Spleen (tissue), 13 donors: ENCODE data around the gene MAGEA9B. TPM values are rescaled to one million over a fixed set of nuclear protein-coding genes. Genes with fewer than 3 reads are reported as not detected.
"Not testable (repeated sequence)": the region's sequence is repeated elsewhere in the genome, so short reads cannot be mapped to it uniquely, and the experiment has no call there.

Experiments used
- DNase-seq: peaks from one replicate; pipeline ENCODE4 v3.0.0-alpha.2; 2020
- H3K27ac ChIP-seq, 8 donors: fragments of 200-600 bp; sonication (generic) in 7 of 8; 1 replicate in 4 of 8; 2 replicates in 4 of 8; pipeline versions ENCODE4 v1.5.0 to v1.8.0; 2016 to 2021; ENCODE audit warnings: inconsistent platforms in 4 of 8, mild to moderate bottlenecking in 4 of 8, moderate library complexity in 1 of 8
- H3K27me3 ChIP-seq, 7 donors: fragments of 200-600 bp; sonication (generic) in 6 of 7; replicated peaks in 1 of 7; 1 replicate in 4 of 7; 2 replicates in 3 of 7; pipeline versions ENCODE4 v1.5.0 to v1.8.0; 2016 to 2021; ENCODE audit warnings: inconsistent platforms in 3 of 7, mild to moderate bottlenecking in 1 of 7
- H3K36me3 ChIP-seq, 6 donors: fragments of 200-600 bp; sonication (generic) in 5 of 6; 1 replicate in 4 of 6; 2 replicates in 2 of 6; pipeline versions ENCODE4 v1.5.0 to v1.8.0; 2016 to 2021; ENCODE audit warnings: inconsistent platforms in 2 of 6
- H3K4me1 ChIP-seq, 6 donors: fragments of 200-600 bp; sonication (generic) in 5 of 6; 1 replicate in 3 of 6; 2 replicates in 3 of 6; pipeline versions ENCODE4 v1.5.0 to v1.8.0; 2016 to 2021; ENCODE audit warnings: inconsistent platforms in 3 of 6
- H3K4me3 ChIP-seq, 8 donors: fragments of 200-600 bp; sonication (generic) in 7 of 8; 1 replicate in 4 of 8; 2 replicates in 4 of 8; pipeline versions ENCODE4 v1.5.0 to v1.8.0; 2016 to 2021; ENCODE audit warnings: inconsistent platforms in 4 of 8, mild to moderate bottlenecking in 4 of 8, moderate library complexity in 2 of 8
- H3K9me3 ChIP-seq, 8 donors: fragments of 200-600 bp; sonication (generic) in 7 of 8; 1 replicate in 4 of 8; 2 replicates in 4 of 8; pipeline versions ENCODE4 v1.5.0 to v1.8.0; 2016 to 2021; ENCODE audit warnings: inconsistent platforms in 4 of 8
- CTCF ChIP-seq, 11 experiments: fragments of 200-600 bp in 7 of 11; fragments of 450-650 bp in 4 of 11; sonication (generic) in 4 of 11; IDR thresholded peaks in 8 of 11; conservative IDR thresholded peaks in 3 of 11; 1 replicate in 7 of 11; 2 replicates in 4 of 11; pipeline versions ENCODE4 v1.4.0 to v1.8.0; 2016 to 2021; ENCODE audit warnings: antibody characterized with exemption in 11 of 11, inconsistent platforms in 4 of 11, mild to moderate bottlenecking in 1 of 11
- POLR2A ChIP-seq, 3 donors: fragments of 450-650 bp; IDR thresholded peaks; one replicate each; pipeline ENCODE4 v1.5.1; 2017; ENCODE audit warnings: antibody characterized with exemption in 3 of 3, mild to moderate bottlenecking in 1 of 3
- POLR2AphosphoS5 ChIP-seq, 3 donors: sonication (generic); formaldehyde crosslinking; IDR thresholded peaks; one replicate each; pipeline ENCODE4 v1.5.1; 2017; ENCODE audit warnings: antibody characterized with exemption in 3 of 3
- WGBS, 5 donors: extraction: QIAGEN DNeasy Blood & Tissue Kit in 3 of 5; methylation state at CpG; one replicate each; pipeline versions ENCODE4 v1.1.5 to v1.1.7; 2013 to 2018; 5-methylcytosine and 5-hydroxymethylcytosine counted together
- intact Hi-C: fragments of 100-400 bp; cut with DNase I; formaldehyde crosslinking; loops from one replicate; pipeline ENCODE4 v1.15.0; 2023; ENCODE audit warnings: low total_unique reads
- long read RNA-seq, 2 donors: transcript quantifications; one replicate each; lab custom pipeline, GENCODE V29; 2026
- polyA plus RNA-seq, 3 donors: library from polyadenylated mRNA; stranded (reverse); fragments of 200-250 nt; gene quantifications; one replicate each; pipeline ENCODE4 v1.2.1, GENCODE V29; 2013
- total RNA-seq, 7 donors: library from RNA; depleted of rRNA in 3 of 7; stranded (reverse); fragments of >200 nt in 3 of 7; fragmentation: NEBNext Ultra II Directional in 4 of 7; extraction: Animal tissue kit (Norgen Biotek cat#: 25700) in 4 of 7; gene quantifications; one replicate each; pipeline versions ENCODE4 v1.1.0 to v1.2.1, GENCODE V29; 2016 to 2021
- donor health status: healthy with polysubstance abuse.
- donor health status: DM: no; HTN: no; CAD: no; lungs with moderate emphysema.
- donor health status: DM: no; HTN: no; CAD: no.
- donor health status: Bipolar disorder and iron deficiency.
- donor health status: healthy.
- donor health status: DM: no; HTN: no; CAD: no.
- donor health status: DM: yes; HTN: yes; CAD: no.

MAGEA9B gene, protein sequence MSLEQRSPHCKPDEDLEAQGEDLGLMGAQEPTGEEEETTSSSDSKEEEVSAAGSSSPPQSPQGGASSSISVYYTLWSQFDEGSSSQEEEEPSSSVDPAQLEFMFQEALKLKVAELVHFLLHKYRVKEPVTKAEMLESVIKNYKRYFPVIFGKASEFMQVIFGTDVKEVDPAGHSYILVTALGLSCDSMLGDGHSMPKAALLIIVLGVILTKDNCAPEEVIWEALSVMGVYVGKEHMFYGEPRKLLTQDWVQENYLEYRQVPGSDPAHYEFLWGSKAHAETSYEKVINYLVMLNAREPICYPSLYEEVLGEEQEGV
- total RNA-seq (not detected), polyA plus RNA-seq (under 1 TPM in 1 of 3 donors, not detected in 2; 0.06 TPM)
- long read RNA-seq, donor 1, result 0 reads
- long read RNA-seq, donor 2, result 0 reads

DNA sequence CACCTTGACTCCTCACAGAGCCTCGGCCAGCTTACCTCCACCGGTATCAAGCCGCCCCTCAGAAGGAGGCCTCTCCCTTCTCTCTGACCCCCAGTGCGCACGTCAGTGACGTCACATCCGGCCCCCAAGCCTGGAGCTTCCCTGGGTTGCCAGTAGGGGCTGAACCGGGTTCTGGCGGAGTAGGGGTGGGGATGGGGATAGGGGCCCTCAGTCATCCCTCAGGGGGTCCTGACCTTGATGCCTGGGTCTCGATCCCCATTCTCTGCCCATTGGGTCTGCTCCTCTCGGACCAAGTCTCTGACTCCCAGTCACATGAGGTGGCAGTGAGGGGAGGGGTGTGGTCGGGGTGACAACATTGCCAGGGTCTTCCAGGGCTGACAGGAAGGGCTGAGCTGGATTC, at the start of gene MAGEA9B:
Gene MAGEA9B (minus strand): TSS at position 101 of the 400 bp plus-strand sequence. CDS start 4,280 bp downstream, outside the sequence.
- H3K9me3 ChIP-seq, result not testable (repeated sequence)

DNA sequence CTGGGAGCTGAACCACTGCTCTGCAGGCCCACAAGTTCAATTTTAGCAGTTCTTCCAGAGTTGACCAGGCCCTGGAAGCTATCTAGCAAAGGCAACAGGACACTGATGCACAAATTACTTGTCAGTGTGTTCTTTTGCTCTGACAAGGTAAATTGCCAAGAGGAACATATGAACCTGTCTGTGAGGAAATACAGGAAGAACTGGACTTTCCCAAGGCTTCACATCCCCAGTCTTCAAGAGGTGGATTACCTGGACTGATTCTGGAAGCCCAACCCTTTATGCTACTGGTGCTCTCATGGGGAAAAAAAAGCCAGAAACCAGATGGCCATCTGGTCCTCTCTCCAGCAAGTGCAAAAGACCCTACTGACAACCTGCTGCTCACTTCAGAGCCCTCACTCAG, 46.3 kb upstream of the MAGEA9B start:
- intact Hi-C loops, result no loop called here
- H3K4me3 ChIP-seq, result no peak overlapping the region
- peaks cover 0 to 5% (median 0%) of the 10 kb centered on the region in 8 donors for H3K9me3 ChIP-seq

More for the DNA sequence above, at the start of gene MAGEA9B:
- H3K27ac ChIP-seq, H3K27me3 ChIP-seq, H3K4me3 ChIP-seq, H3K4me1 ChIP-seq, H3K36me3 ChIP-seq, intact Hi-C loops, DNase-seq: not testable (repeated sequence)
- no CpG with 5 or more reads among the region's 12 CpGs for WGBS, 5 donors

GRCh38 chrX:149631234-149632165, 44.2 kb upstream of the MAGEA9B start, which contains the start of gene TMEM185A:
Gene TMEM185A (minus strand): TSS chrX:149631792. CDS start chrX:149631580, 212 bp downstream.
- intact Hi-C loops, result no loop called here
- Histone ChIP-seq H3K27me3 (no peaks in the 10 kb centered on the region), H3K4me1 (peaks cover 0 to 39% (median 18%) of the 10 kb centered on the region in 6 donors), H3K9me3 (peaks cover 0 to under 1% (median 0%) of the 10 kb centered on the region in 8 donors), H3K36me3 (no peaks in the 10 kb centered on the region), H3K4me3 (peak within 1 kb of the TSS; percentile 50 to 84 (median 76)), H3K27ac (peak within 1 kb of the TSS in 7 of 8 donors; percentile 58 to 84 (median 80))
- peak; percentile 93 for DNase-seq
- TF ChIP-seq POLR2A (IDR thresholded peaks at IDR 0.05), result no peak
- no peak for TF ChIP-seq CTCF (IDR thresholded peaks at IDR 0.05 in 8 of 11, conservative IDR thresholded peaks at IDR 0.05 in 3 of 11)
- peak; percentile 80 to 83 (median 81) for TF ChIP-seq POLR2AphosphoS5 (IDR thresholded peaks at IDR 0.05)
- WGBS, 5 donors, result 0 to 45% (median 2%) methylated on average over 10 to 102 of the region's 102 CpGs

More for the DNA sequence above, 46.3 kb upstream of the MAGEA9B start:
- no peak overlapping the region for H3K27ac ChIP-seq
- TF ChIP-seq POLR2AphosphoS5 (IDR thresholded peaks at IDR 0.05), result no peak
- TF ChIP-seq POLR2A (IDR thresholded peaks at IDR 0.05), result no peak
- no peak for TF ChIP-seq CTCF (IDR thresholded peaks at IDR 0.05 in 8 of 11, conservative IDR thresholded peaks at IDR 0.05 in 3 of 11)
- no peaks in the 10 kb centered on the region for H3K27me3 ChIP-seq
- DNase-seq, result no peak
- H3K4me1 ChIP-seq, result peaks cover 0 to 31% (median 16%) of the 10 kb centered on the region in 6 donors
- H3K36me3 ChIP-seq, result no peaks in the 10 kb centered on the region

DNA sequence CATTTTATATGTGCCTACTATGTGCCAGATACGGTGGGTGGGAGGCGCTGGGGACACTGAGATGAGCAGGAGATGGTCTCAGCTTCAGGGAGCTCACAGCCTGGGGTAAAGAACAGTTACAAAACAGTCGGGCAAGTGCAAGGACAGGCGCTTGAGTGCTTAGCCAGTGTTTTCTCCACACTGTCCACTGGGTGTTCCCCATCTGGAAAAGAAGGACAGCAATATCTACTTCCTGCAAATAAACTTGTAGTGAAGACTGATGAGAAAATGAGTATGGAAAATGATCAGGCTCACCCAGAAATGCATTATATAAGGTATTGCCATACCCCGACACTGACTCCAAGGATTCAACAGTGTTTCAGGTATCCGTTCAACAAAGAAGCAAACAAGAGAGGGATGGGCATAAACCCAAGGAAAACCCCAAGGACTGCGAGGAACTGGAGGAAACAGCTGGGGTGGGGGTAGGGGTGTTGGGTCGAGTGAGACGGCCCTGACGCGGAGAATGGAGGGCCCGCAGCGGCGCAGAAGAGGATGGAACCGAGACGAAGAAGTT, 43.5 kb upstream of the MAGEA9B start:
- DNase-seq, result no peak
- peaks cover 0 to 39% (median 18%) of the 10 kb centered on the region in 6 donors for H3K4me1 ChIP-seq
- no peaks in the 10 kb centered on the region for H3K9me3 ChIP-seq
- H3K4me3 ChIP-seq, result peak overlapping the region; percentile 50 to 84 (median 76)
- intact Hi-C loops, result no loop called here
- WGBS, 5 donors, result 8 to 41% (median 11%) methylated on average over 15 to 16 of the region's 16 CpGs
- H3K36me3 ChIP-seq, result no peaks in the 10 kb centered on the region
- no peaks in the 10 kb centered on the region for H3K27me3 ChIP-seq
- no peak for TF ChIP-seq CTCF (IDR thresholded peaks at IDR 0.05 in 8 of 11, conservative IDR thresholded peaks at IDR 0.05 in 3 of 11)
- H3K27ac ChIP-seq, result peak overlapping the region in 7 of 8 donors; percentile 58 to 84 (median 80)
